ENCODE data around the gene DIDO1.
A peak's percentile ranks its signal among the peaks of the same experiment; 100 is the strongest.

Gene DIDO1

GRCh38 chr20:62888406-62888805, 37.9 kb downstream of the DIDO1 start:
- no peak for TF ChIP-seq CTCF (IDR thresholded peaks at IDR 0.05; ENCODE audit: control insufficient read depth, insufficient read depth, low read depth, low read length, missing control alignments)
- H3K4me3 ChIP-seq (ENCODE audit: control insufficient read depth, low read depth, low read length) = no peak overlapping the region
- DNase-seq (ENCODE audit: low read depth) = no peak

GRCh38 chr20:62887860-62888239, 38.5 kb downstream of the DIDO1 start:
- no peak for TF ChIP-seq CTCF (IDR thresholded peaks at IDR 0.05; ENCODE audit: control insufficient read depth, insufficient read depth, low read depth, low read length, missing control alignments)
- H3K4me3 ChIP-seq (ENCODE audit: control insufficient read depth, low read depth, low read length) = no peak overlapping the region
- no peak for DNase-seq (ENCODE audit: low read depth)

- peak; percentile 71 for DNase-seq (ENCODE audit: low read depth)
- no peak overlapping the region for H3K4me3 ChIP-seq (ENCODE audit: control insufficient read depth, low read depth, low read length)
- peak; percentile 17 for TF ChIP-seq CTCF (IDR thresholded peaks at IDR 0.05; ENCODE audit: control insufficient read depth, insufficient read depth, low read depth, low read length, missing control alignments)
Measured at GRCh38 chr20:62887152-62887859, 39.0 kb downstream of the DIDO1 start.

GRCh38 chr20:62886709-62887058, 39.6 kb downstream of the DIDO1 start:
- no peak overlapping the region for H3K4me3 ChIP-seq (ENCODE audit: control insufficient read depth, low read depth, low read length)
- TF ChIP-seq CTCF (IDR thresholded peaks at IDR 0.05; ENCODE audit: control insufficient read depth, insufficient read depth, low read depth, low read length, missing control alignments) = no peak
- DNase-seq (ENCODE audit: low read depth) = no peak

GRCh38 chr20:62885896-62886708, 40.2 kb downstream of the DIDO1 start:
- TF ChIP-seq CTCF (IDR thresholded peaks at IDR 0.05; ENCODE audit: control insufficient read depth, insufficient read depth, low read depth, low read length, missing control alignments) = no peak
- DNase-seq (ENCODE audit: low read depth) = no peak
- no peak overlapping the region for H3K4me3 ChIP-seq (ENCODE audit: control insufficient read depth, low read depth, low read length)

GRCh38 chr20:62885046-62885895, 41.0 kb downstream of the DIDO1 start:
- TF ChIP-seq CTCF (IDR thresholded peaks at IDR 0.05; ENCODE audit: control insufficient read depth, insufficient read depth, low read depth, low read length, missing control alignments) = no peak
- no peak overlapping the region for H3K4me3 ChIP-seq (ENCODE audit: control insufficient read depth, low read depth, low read length)
- no peak for DNase-seq (ENCODE audit: low read depth)

All from AG09309 (cell line).